AG20443 (cell line): ENCODE measurements around the gene DMXL2.
A peak's percentile ranks its signal among the peaks of the same experiment; 100 is the strongest.

Experiments
- DNase-seq: peaks from one replicate; pipeline ENCODE4 v3.0.0; 2012; ENCODE audit warnings: low spot score, mixed read lengths

Gene DMXL2

DNA sequence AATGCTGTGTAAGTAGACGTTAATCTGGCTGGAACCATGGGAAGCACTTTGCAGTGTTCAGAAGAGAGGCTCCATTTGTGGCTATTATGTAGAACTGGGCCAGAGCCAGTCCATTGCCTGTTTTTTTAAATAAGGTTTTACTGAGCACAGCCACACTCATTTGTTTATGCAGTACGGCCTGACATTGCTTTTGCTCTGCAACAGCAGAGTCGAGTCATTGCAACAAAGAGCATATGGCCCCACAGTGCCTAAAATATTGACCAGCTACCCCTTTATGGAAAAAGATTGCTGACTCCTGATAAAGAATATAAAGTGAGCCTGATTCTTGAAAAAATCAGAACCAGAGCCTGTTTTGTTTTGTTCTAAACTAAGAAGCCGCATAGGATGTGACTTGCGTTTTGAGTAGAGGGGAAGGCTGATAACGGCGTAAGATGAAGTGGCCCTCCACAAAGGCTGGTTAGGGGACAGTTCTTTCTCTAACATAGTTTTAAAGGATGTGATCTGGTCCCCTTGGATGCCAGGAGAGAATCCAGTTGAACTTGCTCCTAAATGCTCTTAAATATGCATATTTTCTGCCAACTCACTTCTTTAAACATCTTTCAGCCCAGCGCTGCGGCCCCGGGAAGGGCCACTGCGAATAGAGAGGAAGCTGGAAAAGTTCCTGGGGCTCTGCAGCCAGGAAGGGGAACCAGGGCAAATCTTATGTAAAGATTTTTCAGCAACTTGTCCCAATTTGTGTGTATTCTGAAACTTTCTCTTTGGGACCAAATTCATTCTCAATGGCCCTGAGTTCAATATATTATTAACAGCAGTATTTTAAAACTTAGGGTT, 216.7 kb downstream of the DMXL2 start:
- no peak for DNase-seq

DNA sequence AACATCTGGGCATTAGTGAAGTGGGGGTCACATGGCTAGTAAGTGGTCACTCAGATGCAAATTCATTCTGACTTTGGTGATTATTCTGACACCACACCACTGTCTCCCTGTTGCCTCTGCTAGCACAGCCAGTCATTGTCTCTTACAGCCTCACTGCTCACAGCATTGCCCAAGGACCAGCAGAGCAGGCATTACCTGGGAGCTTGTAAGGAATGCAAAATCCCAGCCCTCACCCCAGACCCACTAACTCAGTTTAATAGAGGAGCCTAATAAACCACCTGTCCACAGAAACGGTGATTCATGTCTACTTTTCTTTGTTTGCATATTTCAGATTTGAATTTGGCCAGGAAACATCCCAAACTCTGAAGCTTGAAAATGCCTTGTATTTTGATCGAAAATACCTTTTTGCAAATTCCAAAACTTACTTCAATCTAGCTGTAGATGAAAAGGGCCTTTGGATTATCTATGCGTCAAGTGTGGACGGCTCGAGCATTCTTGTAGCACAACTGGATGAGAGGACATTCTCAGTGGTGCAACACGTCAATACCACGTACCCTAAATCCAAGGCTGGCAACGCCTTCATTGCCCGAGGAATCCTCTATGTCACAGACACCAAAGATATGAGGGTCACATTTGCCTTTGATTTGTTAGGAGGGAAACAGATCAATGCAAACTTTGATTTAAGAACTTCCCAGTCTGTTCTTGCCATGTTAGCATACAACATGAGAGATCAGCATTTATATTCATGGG, 218.4 kb downstream of the DMXL2 start:
- DNase-seq: no peak

DNA sequence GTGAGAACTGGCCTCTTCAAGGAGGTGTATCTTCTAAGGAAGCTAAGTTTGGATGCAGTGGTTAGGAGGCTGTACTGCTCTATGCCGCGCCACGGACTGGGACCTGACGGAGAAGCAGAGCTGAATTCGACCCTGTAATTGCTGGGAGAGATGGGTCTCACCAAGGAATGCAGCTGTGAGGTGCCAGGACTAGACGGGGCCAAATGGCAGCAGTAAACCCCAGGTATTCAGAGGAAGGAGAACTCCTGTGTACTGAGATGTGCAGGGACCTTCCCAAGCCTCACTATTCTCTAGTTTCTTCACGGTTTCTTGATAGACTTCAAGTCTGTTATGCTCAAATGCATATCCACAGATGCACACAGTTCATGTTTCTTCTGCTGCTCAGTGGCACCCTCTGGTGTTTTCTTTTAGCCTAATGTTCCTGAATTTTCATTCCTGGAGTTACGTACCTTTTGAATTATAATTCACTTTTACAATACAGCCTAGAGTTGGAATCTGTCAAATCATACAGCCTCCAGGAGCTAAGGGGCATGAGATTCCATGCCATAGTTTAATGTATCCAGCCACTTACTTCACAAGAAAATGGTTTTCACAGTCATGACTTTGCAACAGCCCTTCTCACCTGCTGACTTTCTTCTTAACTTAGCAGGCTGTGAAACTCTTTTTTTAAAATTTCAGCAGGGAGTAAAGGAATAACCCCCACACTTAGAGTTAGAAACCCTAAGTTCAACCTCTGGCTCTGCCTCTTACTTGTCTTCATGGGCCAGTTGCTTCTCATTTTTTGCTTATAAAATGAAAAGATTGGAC, 219.3 kb downstream of the DMXL2 start:
- DNase-seq: peak; percentile 57

DNA sequence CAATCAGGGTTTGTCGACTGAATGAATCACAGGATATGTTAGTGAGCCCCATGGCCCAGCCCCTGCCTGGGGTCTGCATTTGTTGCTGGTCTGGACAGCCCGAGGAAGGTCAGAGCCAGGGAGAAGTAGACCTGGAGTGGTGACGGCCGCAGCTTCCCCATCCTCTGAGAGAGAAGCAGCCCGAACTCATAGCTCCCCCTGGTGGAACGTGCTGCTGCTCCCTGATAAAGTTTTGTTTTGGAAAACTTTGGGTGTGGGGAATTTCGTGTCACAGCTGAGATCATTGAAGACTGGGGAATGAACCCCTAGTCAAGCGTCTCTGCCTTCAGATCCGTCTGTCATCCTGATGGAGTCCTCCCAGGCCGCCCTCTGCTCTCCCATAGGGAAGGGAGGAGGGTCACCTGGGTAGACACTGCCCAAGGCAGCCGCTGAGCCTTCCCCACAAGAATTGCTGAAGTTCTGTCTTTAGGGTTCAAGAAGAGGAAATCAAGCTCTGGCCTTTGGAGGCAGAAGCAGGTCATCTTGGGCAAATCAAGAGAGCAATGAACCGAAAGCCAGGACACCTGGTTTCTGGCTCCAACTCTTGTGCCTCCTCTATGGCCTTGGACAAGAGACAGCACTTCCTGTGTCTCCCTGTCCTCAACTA, 220.6 kb downstream of the DMXL2 start:
- DNase-seq: peak; percentile 91

DNA sequence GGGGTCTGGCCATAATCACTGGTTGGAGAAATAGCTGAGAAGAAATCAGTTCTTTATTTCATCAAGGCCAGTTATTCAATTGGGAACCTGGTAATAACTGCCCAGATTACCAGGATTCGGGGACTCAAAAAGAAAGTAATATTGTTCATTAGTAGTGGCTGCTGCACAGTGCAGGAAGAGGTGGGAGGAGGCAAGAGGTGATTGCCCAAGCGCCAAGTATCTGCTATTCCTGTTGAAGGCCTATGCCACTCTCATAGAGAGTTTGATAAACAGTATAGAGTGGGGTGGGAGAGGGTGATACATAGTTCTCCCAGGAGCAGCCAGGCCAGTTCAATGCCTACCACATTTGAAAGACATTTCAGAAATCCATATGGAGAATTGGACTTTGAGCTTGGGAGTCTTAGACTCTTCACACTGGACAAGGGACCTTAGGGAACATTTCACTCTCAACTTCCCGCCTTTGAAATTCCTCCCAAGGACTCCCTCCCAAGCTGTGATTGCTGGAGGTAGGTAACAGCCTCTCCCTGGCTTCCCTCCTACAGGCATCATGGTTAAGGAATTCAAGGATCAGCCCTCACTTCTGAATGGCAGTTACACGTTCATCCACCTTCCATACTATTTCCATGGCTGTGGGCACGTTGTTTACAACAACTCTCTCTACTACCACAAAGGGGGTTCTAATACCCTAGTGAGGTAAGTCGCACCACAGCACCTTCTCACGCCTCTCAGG, 221.4 kb downstream of the DMXL2 start:
- no peak for DNase-seq

DNA sequence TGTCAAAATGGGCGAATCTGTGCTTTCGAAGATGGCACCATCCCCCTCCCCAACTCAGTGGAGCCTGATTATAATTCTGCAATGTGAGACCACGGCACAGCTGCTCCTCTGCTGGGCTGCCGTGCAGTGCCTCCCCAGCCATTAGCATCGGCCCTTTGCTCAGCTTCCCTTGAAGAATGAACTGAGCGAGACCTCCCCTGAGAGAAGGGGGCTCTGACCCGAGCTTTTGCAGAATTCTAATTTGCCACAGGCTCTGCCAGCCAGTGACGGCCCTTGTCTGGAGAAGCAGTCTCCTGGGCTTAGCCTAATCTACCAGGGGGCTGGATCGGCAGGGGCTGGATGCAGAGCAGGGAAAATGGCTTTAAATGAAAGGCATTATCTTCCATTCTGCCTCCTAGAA, 223.9 kb downstream of the DMXL2 start:
- no peak for DNase-seq
